ENCODE results near the gene LAMA2.

Gene LAMA2

GRCh38 chr6:129206821-129207220, 323.9 kb downstream of the LAMA2 start:
- no peaks in the 10 kb centered on the region for H3K36me3 ChIP-seq (ENCODE audit: control insufficient read depth in 1 of 2, insufficient read depth in 2 of 2, low read depth in 1 of 2, low read length in 2 of 2)
- H3K18ac ChIP-seq (ENCODE audit: low read depth in 1 of 2, low read length in 2 of 2) = no peak overlapping the region
- H3K23ac ChIP-seq (ENCODE audit: low read length in 2 of 2) = no peak overlapping the region
- no peak overlapping the region for H2BK12ac ChIP-seq (ENCODE audit: low read length in 2 of 2)
- no peak overlapping the region for H3K4me2 ChIP-seq (ENCODE audit: low read length, poor library complexity, severe bottlenecking)
- H2BK15ac ChIP-seq (ENCODE audit: low read depth, poor library complexity, severe bottlenecking) = no peak overlapping the region
- no peak overlapping the region for H3K4ac ChIP-seq (ENCODE audit: low read depth in 1 of 2, low read length in 2 of 2)
- H3K79me1 ChIP-seq (replicated peaks; ENCODE audit: low read length, poor library complexity, severe bottlenecking) = no peaks in the 10 kb centered on the region
- no peak overlapping the region for H2BK5ac ChIP-seq (ENCODE audit: low read depth, low read length, poor library complexity, severe bottlenecking)
- H3K9me3 ChIP-seq (ENCODE audit: control insufficient read depth, low read length) = no peaks in the 10 kb centered on the region
- no peaks in the 10 kb centered on the region for H3K27me3 ChIP-seq (ENCODE audit: control insufficient read depth in 1 of 2, insufficient read depth in 1 of 2, low read length in 2 of 2)
- H4K8ac ChIP-seq (ENCODE audit: low read length) = no peak overlapping the region
- no peaks in the 10 kb centered on the region for H3K4me1 ChIP-seq (ENCODE audit: control insufficient read depth, insufficient read depth, low read depth, low read length)
- no peak overlapping the region for H3K14ac ChIP-seq (ENCODE audit: low read length in 2 of 2)
- H2AK5ac ChIP-seq (ENCODE audit: low read length, severe bottlenecking) = no peak overlapping the region
- H2AFZ ChIP-seq (ENCODE audit: low read depth, low read length) = no peak overlapping the region
- no peak overlapping the region for H3K4me3 ChIP-seq (ENCODE audit: insufficient read depth in 1 of 2, low read depth in 1 of 2, low read length in 2 of 2)
- H2BK120ac ChIP-seq (ENCODE audit: low read depth, low read length) = no peak overlapping the region
- no peak overlapping the region for H3K9ac ChIP-seq (ENCODE audit: low read length)
- H3K27ac ChIP-seq (ENCODE audit: low read length, poor library complexity, severe bottlenecking) = no peak overlapping the region
- WGBS = 87% methylated on average over 5 of the region's 5 CpGs
- no peak overlapping the region for H4K91ac ChIP-seq (ENCODE audit: low read length)
- DNase-seq = no peak

GRCh38 chr6:129207832-129208231, 324.9 kb downstream of the LAMA2 start:
- no CpG with 5 or more reads among the region's 1 CpG for WGBS
- no peak overlapping the region for H2AFZ ChIP-seq (ENCODE audit: low read depth, low read length)
- H2BK120ac ChIP-seq (ENCODE audit: low read depth, low read length) = no peak overlapping the region
- H3K9me3 ChIP-seq (ENCODE audit: control insufficient read depth, low read length) = no peaks in the 10 kb centered on the region
- H4K91ac ChIP-seq (ENCODE audit: low read length) = no peak overlapping the region
- no peak overlapping the region for H3K4me2 ChIP-seq (ENCODE audit: low read length, poor library complexity, severe bottlenecking)
- no peak overlapping the region for H2BK12ac ChIP-seq (ENCODE audit: low read length in 2 of 2)
- no peak overlapping the region for H3K18ac ChIP-seq (ENCODE audit: low read depth in 1 of 2, low read length in 2 of 2)
- H3K4me1 ChIP-seq (ENCODE audit: control insufficient read depth, insufficient read depth, low read depth, low read length) = no peaks in the 10 kb centered on the region
- H4K8ac ChIP-seq (ENCODE audit: low read length) = no peak overlapping the region
- H3K4me3 ChIP-seq (ENCODE audit: insufficient read depth in 1 of 2, low read depth in 1 of 2, low read length in 2 of 2) = no peak overlapping the region
- no peak overlapping the region for H2BK15ac ChIP-seq (ENCODE audit: low read depth, poor library complexity, severe bottlenecking)
- no peak overlapping the region for H2BK5ac ChIP-seq (ENCODE audit: low read depth, low read length, poor library complexity, severe bottlenecking)
- DNase-seq = no peak
- H3K14ac ChIP-seq (ENCODE audit: low read length in 2 of 2) = no peak overlapping the region
- no peak overlapping the region for H3K4ac ChIP-seq (ENCODE audit: low read depth in 1 of 2, low read length in 2 of 2)
- no peaks in the 10 kb centered on the region for H3K36me3 ChIP-seq (ENCODE audit: control insufficient read depth in 1 of 2, insufficient read depth in 2 of 2, low read depth in 1 of 2, low read length in 2 of 2)
- H3K79me1 ChIP-seq (replicated peaks; ENCODE audit: low read length, poor library complexity, severe bottlenecking) = no peaks in the 10 kb centered on the region
- no peaks in the 10 kb centered on the region for H3K27me3 ChIP-seq (ENCODE audit: control insufficient read depth in 1 of 2, insufficient read depth in 1 of 2, low read length in 2 of 2)
- no peak overlapping the region for H3K23ac ChIP-seq (ENCODE audit: low read length in 2 of 2)
- H3K27ac ChIP-seq (ENCODE audit: low read length, poor library complexity, severe bottlenecking) = no peak overlapping the region
- no peak overlapping the region for H2AK5ac ChIP-seq (ENCODE audit: low read length, severe bottlenecking)
- no peak overlapping the region for H3K9ac ChIP-seq (ENCODE audit: low read length)

DNA sequence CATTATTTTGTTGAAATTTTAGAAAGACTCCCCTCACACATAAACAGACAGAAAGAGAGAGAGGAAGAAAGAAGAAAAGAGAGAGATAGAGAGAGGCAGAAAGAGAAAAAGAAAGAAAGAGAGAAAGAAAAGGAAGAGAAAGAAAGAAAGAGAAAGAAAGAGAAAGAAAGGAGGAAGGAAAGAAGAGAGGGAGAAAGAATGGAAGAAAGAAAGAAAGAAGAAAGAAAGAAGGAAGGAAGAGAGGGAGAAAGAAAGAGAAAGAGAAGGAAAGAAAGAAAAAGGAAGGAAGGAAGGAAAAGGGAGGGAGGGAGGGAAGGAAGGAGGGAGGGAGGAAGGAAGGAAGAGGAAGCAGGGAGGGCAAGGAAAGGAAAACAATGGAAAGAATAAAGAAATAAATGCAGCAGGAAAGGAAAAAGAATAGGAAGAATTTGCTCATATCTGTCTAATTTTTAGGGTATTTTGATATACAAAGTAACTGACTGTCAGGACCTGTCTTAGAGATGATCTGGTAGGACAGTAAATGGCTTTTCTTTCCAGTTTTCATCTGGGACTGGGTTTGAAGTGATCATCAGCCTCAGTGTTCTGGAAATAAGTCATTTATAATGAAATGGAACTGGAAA, 325.6 kb downstream of the LAMA2 start:
- Histone ChIP-seq H2BK120ac (ENCODE audit: low read depth, low read length) (no peak overlapping the region), H3K79me1 (replicated peaks; ENCODE audit: low read length, poor library complexity, severe bottlenecking) (no peaks in the 10 kb centered on the region), H2BK12ac (ENCODE audit: low read length in 2 of 2) (no peak overlapping the region), H3K36me3 (ENCODE audit: control insufficient read depth in 1 of 2, insufficient read depth in 2 of 2, low read depth in 1 of 2, low read length in 2 of 2) (no peaks in the 10 kb centered on the region), H3K4me1 (ENCODE audit: control insufficient read depth, insufficient read depth, low read depth, low read length) (no peaks in the 10 kb centered on the region), H3K9ac (ENCODE audit: low read length) (no peak overlapping the region), H3K23ac (ENCODE audit: low read length in 2 of 2) (no peak overlapping the region), H2BK15ac (ENCODE audit: low read depth, poor library complexity, severe bottlenecking) (no peak overlapping the region), H4K91ac (ENCODE audit: low read length) (no peak overlapping the region), H3K4me2 (ENCODE audit: low read length, poor library complexity, severe bottlenecking) (no peak overlapping the region), H2AK5ac (ENCODE audit: low read length, severe bottlenecking) (no peak overlapping the region), H2BK5ac (ENCODE audit: low read depth, low read length, poor library complexity, severe bottlenecking) (no peak overlapping the region), H4K8ac (ENCODE audit: low read length) (no peak overlapping the region), H3K18ac (ENCODE audit: low read depth in 1 of 2, low read length in 2 of 2) (no peak overlapping the region), H3K27ac (ENCODE audit: low read length, poor library complexity, severe bottlenecking) (no peak overlapping the region), H3K4me3 (ENCODE audit: insufficient read depth in 1 of 2, low read depth in 1 of 2, low read length in 2 of 2) (no peak overlapping the region), H2AFZ (ENCODE audit: low read depth, low read length) (no peak overlapping the region), H3K27me3 (ENCODE audit: control insufficient read depth in 1 of 2, insufficient read depth in 1 of 2, low read length in 2 of 2) (no peaks in the 10 kb centered on the region), H3K14ac (ENCODE audit: low read length in 2 of 2) (no peak overlapping the region), H3K4ac (ENCODE audit: low read depth in 1 of 2, low read length in 2 of 2) (no peak overlapping the region), H3K9me3 (ENCODE audit: control insufficient read depth, low read length) (peaks cover 5% of the 10 kb centered on the region)
- no peak for DNase-seq

GRCh38 chr6:129209355-129209754, 326.4 kb downstream of the LAMA2 start:
- Histone ChIP-seq H3K79me1 (replicated peaks; ENCODE audit: low read length, poor library complexity, severe bottlenecking) (no peaks in the 10 kb centered on the region), H4K8ac (ENCODE audit: low read length) (no peak overlapping the region), H3K18ac (ENCODE audit: low read depth in 1 of 2, low read length in 2 of 2) (no peak overlapping the region), H2BK15ac (ENCODE audit: low read depth, poor library complexity, severe bottlenecking) (no peak overlapping the region), H3K36me3 (ENCODE audit: control insufficient read depth in 1 of 2, insufficient read depth in 2 of 2, low read depth in 1 of 2, low read length in 2 of 2) (no peaks in the 10 kb centered on the region), H3K4me3 (ENCODE audit: insufficient read depth in 1 of 2, low read depth in 1 of 2, low read length in 2 of 2) (no peak overlapping the region), H3K27me3 (ENCODE audit: control insufficient read depth in 1 of 2, insufficient read depth in 1 of 2, low read length in 2 of 2) (no peaks in the 10 kb centered on the region), H2AFZ (ENCODE audit: low read depth, low read length) (no peak overlapping the region), H3K9me3 (ENCODE audit: control insufficient read depth, low read length) (peaks cover 5% of the 10 kb centered on the region), H2BK120ac (ENCODE audit: low read depth, low read length) (no peak overlapping the region), H3K27ac (ENCODE audit: low read length, poor library complexity, severe bottlenecking) (no peak overlapping the region), H3K9ac (ENCODE audit: low read length) (no peak overlapping the region), H3K4me1 (ENCODE audit: control insufficient read depth, insufficient read depth, low read depth, low read length) (no peaks in the 10 kb centered on the region), H4K91ac (ENCODE audit: low read length) (no peak overlapping the region), H3K4me2 (ENCODE audit: low read length, poor library complexity, severe bottlenecking) (no peak overlapping the region), H2AK5ac (ENCODE audit: low read length, severe bottlenecking) (no peak overlapping the region), H3K14ac (ENCODE audit: low read length in 2 of 2) (no peak overlapping the region), H2BK5ac (ENCODE audit: low read depth, low read length, poor library complexity, severe bottlenecking) (no peak overlapping the region), H3K4ac (ENCODE audit: low read depth in 1 of 2, low read length in 2 of 2) (no peak overlapping the region), H2BK12ac (ENCODE audit: low read length in 2 of 2) (no peak overlapping the region), H3K23ac (ENCODE audit: low read length in 2 of 2) (no peak overlapping the region)
- WGBS = 96% methylated on average over 5 of the region's 6 CpGs
- peak; percentile 30 for DNase-seq

Data from mesenchymal stem cell (in vitro differentiated cells and primary cell).